ENCODE data around the gene SLC6A6. TPM values are rescaled to one million over a fixed set of nuclear protein-coding genes. Genes with fewer than 3 reads are reported as not detected.

SLC6A6 gene
- polyA plus RNA-seq, 1 donor (not counting 4 experiments of a cell fraction or from before 2014, with no cell fraction given) = 8.3 TPM

DNA sequence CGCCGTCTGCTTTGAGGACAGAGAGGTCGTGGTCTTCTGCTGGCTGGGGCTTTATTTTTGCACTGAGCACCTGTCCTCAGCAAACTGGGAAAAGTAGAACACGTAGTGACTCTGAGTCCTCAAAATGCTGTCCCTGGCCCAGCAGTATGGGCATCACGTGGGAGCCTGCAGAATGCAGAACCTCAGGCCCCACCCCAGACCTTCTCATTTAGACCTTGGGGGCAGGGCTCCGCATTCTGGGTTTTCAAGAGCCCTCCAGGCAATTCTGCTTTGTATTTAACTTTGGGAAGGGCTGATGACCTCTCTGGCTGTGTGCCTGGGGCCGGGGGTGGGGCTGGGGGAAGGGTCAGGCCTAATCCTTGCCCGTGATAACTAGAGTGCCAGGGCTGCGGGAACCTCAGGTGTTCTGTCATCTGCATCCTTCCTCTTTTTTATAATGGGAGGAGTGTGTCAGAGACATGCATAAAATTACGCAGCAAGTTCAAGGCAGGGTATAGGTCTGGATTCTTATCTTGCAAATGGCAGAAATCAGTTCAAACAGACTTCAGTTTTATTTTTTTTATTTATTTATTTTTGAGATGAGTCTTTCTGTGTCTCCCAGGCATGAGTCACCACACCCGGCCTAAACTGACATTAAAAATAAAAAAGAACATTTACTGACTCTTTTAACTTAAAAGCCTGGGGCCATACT, 11.1 kb downstream of the SLC6A6 start:
- Histone ChIP-seq H3K4me1 (ENCODE audit: control insufficient read depth, extremely low read depth, insufficient read depth, low read length) (peaks cover 41% of the 10 kb centered on the region), H2AFZ (ENCODE audit: control insufficient read depth, low read length) (no peak overlapping the region), H3K4me3 (ENCODE audit: control insufficient read depth in 2 of 3, extremely low read depth in 1 of 3, insufficient read depth in 2 of 3, low read depth in 1 of 3, low read length in 3 of 3) (no peak overlapping the region), H3K9me3 (ENCODE audit: control insufficient read depth, low read depth, low read length) (no peaks in the 10 kb centered on the region), H3K27ac (ENCODE audit: control insufficient read depth, insufficient read depth, low read length) (no peak overlapping the region), H3K4me2 (ENCODE audit: control insufficient read depth, extremely low read depth, insufficient read depth, low read depth, low read length) (peak overlapping the region; percentile 11), H3K27me3 (ENCODE audit: control insufficient read depth, extremely low read depth, insufficient read depth, low read length) (no peaks in the 10 kb centered on the region), H3K36me3 (ENCODE audit: control insufficient read depth in 2 of 2, extremely low read depth in 1 of 2, insufficient read depth in 2 of 2, low read length in 2 of 2) (peaks cover 0 to 2% of the 10 kb centered on the region in 2 experiments), H3K9me1 (ENCODE audit: control insufficient read depth, extremely low read depth, insufficient read depth, low read length) (no peaks in the 10 kb centered on the region), H4K20me1 (ENCODE audit: control insufficient read depth, extremely low read depth, insufficient read depth, low read length) (no peaks in the 10 kb centered on the region), H3K79me2 (ENCODE audit: control insufficient read depth, insufficient read depth, low read length) (peaks cover 19% of the 10 kb centered on the region), H3K9ac (ENCODE audit: control insufficient read depth, extremely low read depth, insufficient read depth, low read length) (no peak overlapping the region)
- DNase-seq (ENCODE audit: low read depth, low spot score) (no peak), FAIRE-seq (no peak)
- TF ChIP-seq EZH2 (IDR thresholded peaks at IDR 0.05; ENCODE audit: low read length) = no peak
- dilution Hi-C loops (cut with MboI; ENCODE audit: extremely low pct_ligation_motif_present, low sequenced_read_pairs) = no loop called here

DNA sequence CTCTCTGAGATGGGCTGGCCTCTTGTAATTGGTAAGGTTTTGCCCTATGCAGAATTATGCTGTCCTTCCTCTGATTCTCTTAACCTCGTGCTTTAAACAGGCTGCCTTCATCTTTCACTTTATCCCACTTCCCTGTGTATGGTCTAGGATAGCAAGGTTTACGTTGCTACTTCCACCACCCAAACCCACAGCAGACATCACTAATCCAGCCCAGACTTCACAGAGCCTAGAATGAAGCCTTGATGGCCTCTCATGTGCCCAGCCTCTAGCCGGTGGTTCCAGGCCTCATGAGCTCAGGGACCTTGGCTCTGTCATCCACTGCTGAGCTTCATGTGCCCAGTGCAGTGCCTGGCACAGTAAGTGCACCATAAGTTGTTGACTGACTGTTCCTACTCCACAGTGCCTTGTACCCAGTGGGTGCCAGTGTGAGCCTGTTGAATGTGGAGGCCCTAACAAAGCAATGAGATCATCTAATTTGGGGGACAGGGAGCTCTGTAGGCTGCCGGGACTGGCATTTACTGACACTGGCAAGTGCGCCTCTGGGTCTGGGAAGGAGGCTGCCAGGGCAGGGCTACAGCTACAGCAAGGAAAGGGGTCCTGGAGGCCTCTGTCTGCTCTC, 12.5 kb downstream of the SLC6A6 start:
- Histone ChIP-seq H3K4me1 (ENCODE audit: control insufficient read depth, extremely low read depth, insufficient read depth, low read length) (peaks cover 40% of the 10 kb centered on the region), H4K20me1 (ENCODE audit: control insufficient read depth, extremely low read depth, insufficient read depth, low read length) (no peaks in the 10 kb centered on the region), H3K27me3 (ENCODE audit: control insufficient read depth, extremely low read depth, insufficient read depth, low read length) (no peaks in the 10 kb centered on the region), H2AFZ (ENCODE audit: control insufficient read depth, low read length) (no peak overlapping the region), H3K79me2 (ENCODE audit: control insufficient read depth, insufficient read depth, low read length) (peaks cover 10% of the 10 kb centered on the region), H3K9me1 (ENCODE audit: control insufficient read depth, extremely low read depth, insufficient read depth, low read length) (no peaks in the 10 kb centered on the region), H3K4me3 (ENCODE audit: control insufficient read depth in 2 of 3, extremely low read depth in 1 of 3, insufficient read depth in 2 of 3, low read depth in 1 of 3, low read length in 3 of 3) (no peak overlapping the region), H3K36me3 (ENCODE audit: control insufficient read depth in 2 of 2, extremely low read depth in 1 of 2, insufficient read depth in 2 of 2, low read length in 2 of 2) (peaks cover 0 to 2% of the 10 kb centered on the region in 2 experiments), H3K9ac (ENCODE audit: control insufficient read depth, extremely low read depth, insufficient read depth, low read length) (no peak overlapping the region), H3K4me2 (ENCODE audit: control insufficient read depth, extremely low read depth, insufficient read depth, low read depth, low read length) (no peak overlapping the region), H3K9me3 (ENCODE audit: control insufficient read depth, low read depth, low read length) (no peaks in the 10 kb centered on the region), H3K27ac (ENCODE audit: control insufficient read depth, insufficient read depth, low read length) (peak overlapping the region; percentile 19)
- no peak for DNase-seq (ENCODE audit: low read depth, low spot score)
- TF ChIP-seq, protein P1, sequence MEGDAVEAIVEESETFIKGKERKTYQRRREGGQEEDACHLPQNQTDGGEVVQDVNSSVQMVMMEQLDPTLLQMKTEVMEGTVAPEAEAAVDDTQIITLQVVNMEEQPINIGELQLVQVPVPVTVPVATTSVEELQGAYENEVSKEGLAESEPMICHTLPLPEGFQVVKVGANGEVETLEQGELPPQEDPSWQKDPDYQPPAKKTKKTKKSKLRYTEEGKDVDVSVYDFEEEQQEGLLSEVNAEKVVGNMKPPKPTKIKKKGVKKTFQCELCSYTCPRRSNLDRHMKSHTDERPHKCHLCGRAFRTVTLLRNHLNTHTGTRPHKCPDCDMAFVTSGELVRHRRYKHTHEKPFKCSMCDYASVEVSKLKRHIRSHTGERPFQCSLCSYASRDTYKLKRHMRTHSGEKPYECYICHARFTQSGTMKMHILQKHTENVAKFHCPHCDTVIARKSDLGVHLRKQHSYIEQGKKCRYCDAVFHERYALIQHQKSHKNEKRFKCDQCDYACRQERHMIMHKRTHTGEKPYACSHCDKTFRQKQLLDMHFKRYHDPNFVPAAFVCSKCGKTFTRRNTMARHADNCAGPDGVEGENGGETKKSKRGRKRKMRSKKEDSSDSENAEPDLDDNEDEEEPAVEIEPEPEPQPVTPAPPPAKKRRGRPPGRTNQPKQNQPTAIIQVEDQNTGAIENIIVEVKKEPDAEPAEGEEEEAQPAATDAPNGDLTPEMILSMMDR (optimal IDR thresholded peaks at IDR 0.05 in 1 of 3, IDR thresholded peaks at IDR 0.05 in 1 of 3, conservative IDR thresholded peaks at IDR 0.05 in 1 of 3; ENCODE audit: extremely low read depth in 1 of 3, insufficient read depth in 2 of 3, low read length in 3 of 3) = no peak
- no peak for TF ChIP-seq EZH2 (IDR thresholded peaks at IDR 0.05; ENCODE audit: low read length)
- FAIRE-seq = peak; percentile 17
- dilution Hi-C loops (cut with MboI; ENCODE audit: extremely low pct_ligation_motif_present, low sequenced_read_pairs) = no loop called here
